Activated CD8-positive, alpha-beta memory T cell treated with anti-CD3 and anti-CD28 coated beads, Interleukin-2, amount 50 U/mL, for 4 hours (primary cell): ENCODE results near the gene TNFRSF1B.
A peak's percentile ranks its signal among the peaks of the same experiment; 100 is the strongest.
"Not testable (repeated sequence)": the region's sequence is repeated elsewhere in the genome, so short reads cannot be mapped to it uniquely, and the experiment has no call there.

ENCODE experiments used
- DNase-seq: peaks from one replicate; pipeline ENCODE4 v3.0.0-alpha.2; 2020

Gene TNFRSF1B

GRCh38 chr1:12194666-12195216 is 27.9 kb downstream of the TNFRSF1B start:
- DNase-seq = no peak

- DNase-seq = no peak
Observed at GRCh38 chr1:12195416-12195815, 28.6 kb downstream of the TNFRSF1B start.

DNA sequence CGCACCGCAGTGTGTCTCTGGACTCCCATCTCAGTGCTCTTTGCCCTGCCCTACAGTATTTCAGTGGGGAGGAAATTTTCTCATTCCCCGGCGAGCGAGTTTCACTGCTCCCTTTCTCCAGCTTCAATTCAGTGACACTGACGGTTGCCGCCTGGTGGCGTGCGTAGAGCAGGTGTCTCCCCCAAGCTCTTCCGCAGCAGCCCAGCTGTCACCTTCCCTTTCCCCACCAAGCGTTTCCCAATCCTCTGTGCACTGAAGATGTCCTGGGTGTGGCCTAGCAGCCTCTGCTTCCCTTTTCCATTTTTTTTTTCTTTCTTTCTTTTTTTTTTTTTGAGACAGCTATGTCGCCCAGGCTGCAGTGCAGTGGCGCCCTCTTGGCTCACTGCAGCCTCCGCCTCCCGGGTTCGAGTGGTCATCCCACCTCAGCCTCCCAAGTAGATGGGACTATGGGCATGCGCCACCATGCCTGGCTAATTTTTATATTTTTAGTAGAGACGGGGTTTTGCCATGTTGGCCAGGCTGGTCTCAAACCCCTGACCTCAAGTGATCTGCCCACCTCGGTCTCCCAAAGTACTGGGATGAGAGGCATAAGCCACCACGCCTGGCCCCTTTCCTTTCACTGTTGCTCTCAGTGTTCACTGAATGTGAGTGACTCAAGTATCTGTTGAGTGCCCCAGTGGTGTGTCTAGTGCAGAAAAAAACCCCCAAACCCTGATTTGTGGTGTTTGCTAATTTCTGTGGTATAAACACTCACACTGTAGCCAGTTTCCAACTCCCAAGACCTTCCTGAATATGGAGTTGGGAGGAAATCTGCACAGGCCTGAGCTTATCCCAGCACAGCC is 30.1 kb downstream of the TNFRSF1B start:
- no peak for DNase-seq

- no peak for DNase-seq
Observed at GRCh38 chr1:12197483-12197880, 30.7 kb downstream of the TNFRSF1B start.

GRCh38 chr1:12200208-12200607 is 33.4 kb downstream of the TNFRSF1B start:
- DNase-seq = no peak

- no peak for DNase-seq
Observed at GRCh38 chr1:12201352-12202189, 34.8 kb downstream of the TNFRSF1B start.

DNA sequence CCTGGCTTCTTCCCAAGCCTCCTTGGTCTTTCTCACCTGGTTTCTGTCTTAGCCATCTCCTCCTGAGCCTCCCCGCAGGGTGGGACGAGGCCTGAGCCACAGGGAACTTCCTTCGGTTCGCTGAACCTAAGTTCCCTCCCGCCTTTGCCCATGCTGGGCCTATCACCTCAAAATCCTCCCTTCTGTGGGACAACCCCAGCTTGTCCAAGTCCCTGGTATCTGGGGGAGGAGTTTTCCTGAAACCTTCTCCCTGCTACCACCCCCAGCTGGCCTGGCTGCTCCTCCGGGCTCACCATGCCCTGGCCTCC is 35.4 kb downstream of the TNFRSF1B start:
- no peak for DNase-seq

- DNase-seq = no peak
Observed at GRCh38 chr1:12202577-12202976, 35.8 kb downstream of the TNFRSF1B start.

GRCh38 chr1:12203216-12204007 is 36.6 kb downstream of the TNFRSF1B start:
- DNase-seq = no peak

GRCh38 chr1:12204140-12204539 is 37.3 kb downstream of the TNFRSF1B start:
- DNase-seq = peak; percentile 75

GRCh38 chr1:12204754-12205658 is 38.2 kb downstream of the TNFRSF1B start:
- DNase-seq = no peak

DNA sequence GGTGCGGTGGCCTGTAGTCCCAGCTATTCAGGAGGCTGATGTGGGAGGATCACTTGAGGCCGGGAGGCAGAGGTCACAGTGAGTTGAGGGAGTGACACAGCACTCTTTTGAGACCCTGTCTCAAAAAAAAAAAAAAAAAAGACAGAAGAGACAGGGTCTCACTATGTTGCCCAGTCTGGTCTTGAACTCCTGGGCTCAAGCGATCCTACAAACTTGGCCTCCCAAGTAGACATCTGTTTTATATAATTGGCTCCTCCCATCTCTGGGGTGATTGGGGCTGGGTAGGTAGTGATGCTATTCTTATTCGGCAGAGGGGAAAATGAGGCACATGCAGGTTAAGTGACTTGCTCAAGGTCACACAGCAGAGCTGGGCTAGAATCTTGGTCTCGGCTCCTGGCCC is 39.4 kb downstream of the TNFRSF1B start:
- DNase-seq = no peak

- DNase-seq = no peak
Observed at GRCh38 chr1:12206792-12207424, 40.1 kb downstream of the TNFRSF1B start.

- DNase-seq = no peak
Observed at GRCh38 chr1:12208271-12208670, 41.5 kb downstream of the TNFRSF1B start.

DNA sequence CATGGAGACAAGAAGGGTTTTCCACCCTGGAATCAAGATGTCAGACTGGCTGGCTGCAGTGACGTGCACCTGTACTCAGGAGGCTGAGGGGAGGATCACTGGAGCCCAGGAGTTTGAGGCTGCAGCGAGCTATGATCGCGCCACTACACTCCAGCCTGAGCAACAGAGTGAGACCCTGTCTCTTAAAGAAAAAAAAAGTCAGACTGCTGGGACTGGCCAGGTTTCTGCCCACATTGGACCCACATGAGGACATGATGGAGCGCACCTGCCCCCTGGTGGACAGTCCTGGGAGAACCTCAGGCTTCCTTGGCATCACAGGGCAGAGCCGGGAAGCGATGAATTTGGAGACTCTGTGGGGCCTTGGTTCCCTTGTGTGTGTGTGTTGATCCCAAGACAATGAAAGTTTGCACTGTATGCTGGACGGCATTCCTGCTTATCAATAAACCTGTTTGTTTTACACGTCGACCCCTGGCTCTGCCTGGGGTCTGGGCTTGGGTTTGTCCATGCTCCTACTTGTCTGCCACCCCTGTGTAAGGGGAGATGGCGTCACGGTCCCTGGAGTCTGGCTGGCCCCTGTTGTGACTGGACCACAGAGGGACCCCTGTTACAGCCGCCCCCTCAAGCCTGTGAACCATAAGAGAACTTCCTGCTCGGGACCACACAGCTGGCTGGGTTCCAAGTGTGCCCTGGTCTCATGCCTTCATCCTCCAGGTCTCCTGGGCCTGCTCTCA is 42.1 kb downstream of the TNFRSF1B start:
- DNase-seq = peak; percentile 87

DNA sequence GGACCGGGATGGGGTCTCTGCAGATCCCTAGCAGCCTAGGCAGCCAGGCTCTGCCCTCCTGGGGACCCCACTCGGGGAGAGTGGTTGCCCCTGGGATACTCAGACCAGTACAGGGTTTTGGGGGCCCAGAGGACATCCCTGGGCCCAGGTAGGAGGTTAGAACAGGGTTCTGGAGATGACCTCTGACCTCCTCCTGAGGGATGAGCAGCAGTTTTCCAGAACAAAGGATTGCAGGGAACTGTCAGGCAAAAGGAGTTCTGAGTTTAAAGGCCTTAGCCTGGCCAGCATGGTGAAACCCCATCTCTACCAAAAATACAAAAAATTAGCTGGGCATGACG is 42.7 kb downstream of the TNFRSF1B start:
- DNase-seq = no peak

DNA sequence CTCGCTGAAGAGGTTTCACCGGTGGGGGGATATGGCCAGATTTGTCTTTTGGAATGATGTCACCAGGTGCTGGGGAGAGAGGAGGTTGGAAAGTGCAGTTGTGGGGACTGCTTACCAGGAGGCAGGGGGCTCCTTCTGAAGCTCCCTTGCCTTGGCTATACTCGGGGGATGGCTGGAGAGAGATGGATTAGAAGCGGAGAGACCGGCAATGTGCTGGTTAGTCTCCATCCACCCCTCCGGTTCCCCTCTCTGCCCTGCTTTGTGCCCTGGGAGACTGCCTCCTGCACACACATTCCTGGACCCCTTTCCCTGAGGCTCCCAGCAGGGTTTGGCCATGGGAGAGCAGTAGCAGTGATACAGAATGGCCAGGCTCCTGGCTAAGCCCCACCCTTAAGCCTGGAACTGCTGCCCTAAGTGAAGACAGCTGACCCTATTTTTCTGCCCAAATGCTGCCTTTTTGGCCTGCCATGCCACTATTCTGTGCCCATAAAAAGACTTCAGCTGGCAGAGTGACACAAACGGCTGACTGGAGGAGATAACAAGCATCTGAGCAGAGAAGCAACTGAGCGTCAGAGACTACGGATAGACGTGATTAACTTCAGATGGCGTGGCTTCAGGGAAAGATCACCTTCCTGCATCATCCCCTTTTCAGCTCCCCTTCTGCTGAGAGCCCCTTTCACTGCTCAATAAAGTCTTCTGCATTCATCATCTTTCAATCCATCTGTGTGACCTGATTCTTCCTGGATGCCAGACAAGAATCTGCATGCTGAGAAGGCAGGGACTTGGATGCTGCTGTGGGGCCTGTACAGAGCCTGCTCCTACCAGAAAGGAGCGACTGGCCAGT is 48.5 kb downstream of the TNFRSF1B start:
- DNase-seq = no peak

GRCh38 chr1:12219800-12220199 is 53.0 kb downstream of the TNFRSF1B start:
- DNase-seq = no peak

GRCh38 chr1:12220890-12221289 is 54.1 kb downstream of the TNFRSF1B start:
- no peak for DNase-seq

GRCh38 chr1:12222700-12223099 is 55.9 kb downstream of the TNFRSF1B start:
- DNase-seq = not testable (repeated sequence)
